ENCODE measurements around the gene EXOC1L. TPM values are rescaled to one million over a fixed set of nuclear protein-coding genes. Genes with fewer than 3 reads are reported as not detected.

The EXOC1L gene
- total and polyA plus RNA-seq, 2 of the 13 experiments (the other 11 are each of a cell fraction or from before 2014, with no cell fraction given): not detected

DNA sequence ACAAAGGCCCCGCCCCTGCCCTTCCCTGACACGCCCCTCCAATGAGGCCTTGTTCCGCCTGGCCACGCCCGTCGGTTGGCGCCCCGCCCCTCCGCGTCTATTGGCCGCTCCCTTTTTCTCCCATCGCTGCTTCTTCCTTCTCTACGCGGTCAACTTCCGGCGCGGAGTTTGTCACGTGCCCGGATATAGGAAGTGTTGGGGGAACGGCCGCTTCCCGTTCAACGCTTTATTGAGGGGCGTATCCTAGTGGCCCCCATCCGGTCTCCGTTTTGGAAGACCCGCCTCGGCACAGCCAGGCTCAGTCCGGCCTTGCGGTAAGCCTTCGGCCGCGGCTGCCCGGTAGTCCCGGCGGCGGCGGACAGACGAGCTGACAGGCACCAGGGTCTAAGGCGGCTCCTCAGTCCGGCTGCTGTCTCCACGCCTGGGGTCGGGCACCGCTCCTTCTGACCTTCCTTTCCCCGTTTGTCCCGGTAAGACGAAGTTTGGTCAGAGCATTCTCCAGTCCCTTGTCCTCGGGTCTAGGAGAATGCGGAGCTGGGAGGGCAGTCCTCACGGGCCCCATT, 34.0 kb downstream of the EXOC1L start, which contains the start of gene EXOC1 (continued):
- TF ChIP-seq SOX6 (IDR thresholded peaks at IDR 0.05) (no peak), SOX6 (CRISPR knock-in tag; IDR thresholded peaks at IDR 0.05) (no peak; the same call in 1 of the 2 replicates), ZNF841 (CRISPR knock-in tag; IDR thresholded peaks at IDR 0.05; ENCODE audit: borderline replicate concordance) (no peak), HMGA1 (CRISPR knock-in tag; conservative IDR thresholded peaks at IDR 0.05) (no peak), NONO (IDR thresholded peaks at IDR 0.05) (no peak), NONO (CRISPR knock-in tag; conservative IDR thresholded peaks at IDR 0.05) (0 out of 2 replicates have a peak, but pooled peaks have one; percentile 39), ZNF572 (CRISPR knock-in tag; IDR thresholded peaks at IDR 0.05) (no peak), SIN3B (IDR thresholded peaks at IDR 0.05; ENCODE audit: low read length) (no peak), ZSCAN9 (CRISPR knock-in tag; IDR thresholded peaks at IDR 0.05; ENCODE audit: borderline replicate concordance) (0 out of 2 replicates have a peak, but pooled peaks have one; percentile 58), MATR3 (CRISPR knock-in tag; IDR thresholded peaks at IDR 0.05) (no peak), ZNF432 (CRISPR knock-in tag; IDR thresholded peaks at IDR 0.05; ENCODE audit: borderline replicate concordance) (no peak), SP5 (CRISPR knock-in tag; IDR thresholded peaks at IDR 0.05; ENCODE audit: borderline replicate concordance, low read depth) (no peak), ZNF670 (CRISPR knock-in tag; IDR thresholded peaks at IDR 0.05; ENCODE audit: borderline replicate concordance) (peak; percentile 61; the same call in 1 of the 2 replicates), BCL6 (CRISPR knock-in tag; IDR thresholded peaks at IDR 0.05) (no peak)
- TF ChIP-seq, protein P1, sequence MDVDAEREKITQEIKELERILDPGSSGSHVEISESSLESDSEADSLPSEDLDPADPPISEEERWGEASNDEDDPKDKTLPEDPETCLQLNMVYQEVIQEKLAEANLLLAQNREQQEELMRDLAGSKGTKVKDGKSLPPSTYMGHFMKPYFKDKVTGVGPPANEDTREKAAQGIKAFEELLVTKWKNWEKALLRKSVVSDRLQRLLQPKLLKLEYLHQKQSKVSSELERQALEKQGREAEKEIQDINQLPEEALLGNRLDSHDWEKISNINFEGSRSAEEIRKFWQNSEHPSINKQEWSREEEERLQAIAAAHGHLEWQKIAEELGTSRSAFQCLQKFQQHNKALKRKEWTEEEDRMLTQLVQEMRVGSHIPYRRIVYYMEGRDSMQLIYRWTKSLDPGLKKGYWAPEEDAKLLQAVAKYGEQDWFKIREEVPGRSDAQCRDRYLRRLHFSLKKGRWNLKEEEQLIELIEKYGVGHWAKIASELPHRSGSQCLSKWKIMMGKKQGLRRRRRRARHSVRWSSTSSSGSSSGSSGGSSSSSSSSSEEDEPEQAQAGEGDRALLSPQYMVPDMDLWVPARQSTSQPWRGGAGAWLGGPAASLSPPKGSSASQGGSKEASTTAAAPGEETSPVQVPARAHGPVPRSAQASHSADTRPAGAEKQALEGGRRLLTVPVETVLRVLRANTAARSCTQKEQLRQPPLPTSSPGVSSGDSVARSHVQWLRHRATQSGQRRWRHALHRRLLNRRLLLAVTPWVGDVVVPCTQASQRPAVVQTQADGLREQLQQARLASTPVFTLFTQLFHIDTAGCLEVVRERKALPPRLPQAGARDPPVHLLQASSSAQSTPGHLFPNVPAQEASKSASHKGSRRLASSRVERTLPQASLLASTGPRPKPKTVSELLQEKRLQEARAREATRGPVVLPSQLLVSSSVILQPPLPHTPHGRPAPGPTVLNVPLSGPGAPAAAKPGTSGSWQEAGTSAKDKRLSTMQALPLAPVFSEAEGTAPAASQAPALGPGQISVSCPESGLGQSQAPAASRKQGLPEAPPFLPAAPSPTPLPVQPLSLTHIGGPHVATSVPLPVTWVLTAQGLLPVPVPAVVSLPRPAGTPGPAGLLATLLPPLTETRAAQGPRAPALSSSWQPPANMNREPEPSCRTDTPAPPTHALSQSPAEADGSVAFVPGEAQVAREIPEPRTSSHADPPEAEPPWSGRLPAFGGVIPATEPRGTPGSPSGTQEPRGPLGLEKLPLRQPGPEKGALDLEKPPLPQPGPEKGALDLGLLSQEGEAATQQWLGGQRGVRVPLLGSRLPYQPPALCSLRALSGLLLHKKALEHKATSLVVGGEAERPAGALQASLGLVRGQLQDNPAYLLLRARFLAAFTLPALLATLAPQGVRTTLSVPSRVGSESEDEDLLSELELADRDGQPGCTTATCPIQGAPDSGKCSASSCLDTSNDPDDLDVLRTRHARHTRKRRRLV (CRISPR knock-in tag; IDR thresholded peaks at IDR 0.05): no peak
- TF ChIP-seq, protein P2, sequence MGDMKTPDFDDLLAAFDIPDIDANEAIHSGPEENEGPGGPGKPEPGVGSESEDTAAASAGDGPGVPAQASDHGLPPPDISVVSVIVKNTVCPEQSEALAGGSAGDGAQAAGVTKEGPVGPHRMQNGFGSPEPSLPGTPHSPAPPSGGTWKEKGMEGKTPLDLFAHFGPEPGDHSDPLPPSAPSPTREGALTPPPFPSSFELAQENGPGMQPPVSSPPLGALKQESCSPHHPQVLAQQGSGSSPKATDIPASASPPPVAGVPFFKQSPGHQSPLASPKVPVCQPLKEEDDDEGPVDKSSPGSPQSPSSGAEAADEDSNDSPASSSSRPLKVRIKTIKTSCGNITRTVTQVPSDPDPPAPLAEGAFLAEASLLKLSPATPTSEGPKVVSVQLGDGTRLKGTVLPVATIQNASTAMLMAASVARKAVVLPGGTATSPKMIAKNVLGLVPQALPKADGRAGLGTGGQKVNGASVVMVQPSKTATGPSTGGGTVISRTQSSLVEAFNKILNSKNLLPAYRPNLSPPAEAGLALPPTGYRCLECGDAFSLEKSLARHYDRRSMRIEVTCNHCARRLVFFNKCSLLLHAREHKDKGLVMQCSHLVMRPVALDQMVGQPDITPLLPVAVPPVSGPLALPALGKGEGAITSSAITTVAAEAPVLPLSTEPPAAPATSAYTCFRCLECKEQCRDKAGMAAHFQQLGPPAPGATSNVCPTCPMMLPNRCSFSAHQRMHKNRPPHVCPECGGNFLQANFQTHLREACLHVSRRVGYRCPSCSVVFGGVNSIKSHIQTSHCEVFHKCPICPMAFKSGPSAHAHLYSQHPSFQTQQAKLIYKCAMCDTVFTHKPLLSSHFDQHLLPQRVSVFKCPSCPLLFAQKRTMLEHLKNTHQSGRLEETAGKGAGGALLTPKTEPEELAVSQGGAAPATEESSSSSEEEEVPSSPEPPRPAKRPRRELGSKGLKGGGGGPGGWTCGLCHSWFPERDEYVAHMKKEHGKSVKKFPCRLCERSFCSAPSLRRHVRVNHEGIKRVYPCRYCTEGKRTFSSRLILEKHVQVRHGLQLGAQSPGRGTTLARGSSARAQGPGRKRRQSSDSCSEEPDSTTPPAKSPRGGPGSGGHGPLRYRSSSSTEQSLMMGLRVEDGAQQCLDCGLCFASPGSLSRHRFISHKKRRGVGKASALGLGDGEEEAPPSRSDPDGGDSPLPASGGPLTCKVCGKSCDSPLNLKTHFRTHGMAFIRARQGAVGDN (CRISPR knock-in tag; IDR thresholded peaks at IDR 0.05): peak; percentile 79
- TF ChIP-seq, protein P3, sequence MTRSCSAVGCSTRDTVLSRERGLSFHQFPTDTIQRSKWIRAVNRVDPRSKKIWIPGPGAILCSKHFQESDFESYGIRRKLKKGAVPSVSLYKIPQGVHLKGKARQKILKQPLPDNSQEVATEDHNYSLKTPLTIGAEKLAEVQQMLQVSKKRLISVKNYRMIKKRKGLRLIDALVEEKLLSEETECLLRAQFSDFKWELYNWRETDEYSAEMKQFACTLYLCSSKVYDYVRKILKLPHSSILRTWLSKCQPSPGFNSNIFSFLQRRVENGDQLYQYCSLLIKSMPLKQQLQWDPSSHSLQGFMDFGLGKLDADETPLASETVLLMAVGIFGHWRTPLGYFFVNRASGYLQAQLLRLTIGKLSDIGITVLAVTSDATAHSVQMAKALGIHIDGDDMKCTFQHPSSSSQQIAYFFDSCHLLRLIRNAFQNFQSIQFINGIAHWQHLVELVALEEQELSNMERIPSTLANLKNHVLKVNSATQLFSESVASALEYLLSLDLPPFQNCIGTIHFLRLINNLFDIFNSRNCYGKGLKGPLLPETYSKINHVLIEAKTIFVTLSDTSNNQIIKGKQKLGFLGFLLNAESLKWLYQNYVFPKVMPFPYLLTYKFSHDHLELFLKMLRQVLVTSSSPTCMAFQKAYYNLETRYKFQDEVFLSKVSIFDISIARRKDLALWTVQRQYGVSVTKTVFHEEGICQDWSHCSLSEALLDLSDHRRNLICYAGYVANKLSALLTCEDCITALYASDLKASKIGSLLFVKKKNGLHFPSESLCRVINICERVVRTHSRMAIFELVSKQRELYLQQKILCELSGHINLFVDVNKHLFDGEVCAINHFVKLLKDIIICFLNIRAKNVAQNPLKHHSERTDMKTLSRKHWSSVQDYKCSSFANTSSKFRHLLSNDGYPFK (CRISPR knock-in tag; IDR thresholded peaks at IDR 0.05; ENCODE audit: borderline replicate concordance): peak; percentile 74; the same call in 1 of the 2 replicates
- TF ChIP-seq, protein P4, sequence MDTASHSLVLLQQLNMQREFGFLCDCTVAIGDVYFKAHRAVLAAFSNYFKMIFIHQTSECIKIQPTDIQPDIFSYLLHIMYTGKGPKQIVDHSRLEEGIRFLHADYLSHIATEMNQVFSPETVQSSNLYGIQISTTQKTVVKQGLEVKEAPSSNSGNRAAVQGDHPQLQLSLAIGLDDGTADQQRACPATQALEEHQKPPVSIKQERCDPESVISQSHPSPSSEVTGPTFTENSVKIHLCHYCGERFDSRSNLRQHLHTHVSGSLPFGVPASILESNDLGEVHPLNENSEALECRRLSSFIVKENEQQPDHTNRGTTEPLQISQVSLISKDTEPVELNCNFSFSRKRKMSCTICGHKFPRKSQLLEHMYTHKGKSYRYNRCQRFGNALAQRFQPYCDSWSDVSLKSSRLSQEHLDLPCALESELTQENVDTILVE (CRISPR knock-in tag; IDR thresholded peaks at IDR 0.05): peak; percentile 84

All from HepG2 (cell line).